Endothelial cell of umbilical vein (primary cell): ENCODE data around the gene ENG. TPM values are rescaled to one million over a fixed set of nuclear protein-coding genes. Genes with fewer than 3 reads are reported as not detected.

Experiments used
- BruUV-seq: library from RNA; stranded (reverse); fragments of 400-500 nt; replicated peaks from 2 replicates; lab custom pipeline; 2021; lab: Mats Ljungman, UMichigan
- CTCF ChIA-PET: fragments of 300-600, 350-600 bp; sonication (Branson Sonifier 250); formaldehyde crosslinking; loops from one replicate; lab custom pipeline; 2021; ENCODE audit warnings: antibody characterized with exemption, inconsistent platforms; lab: Charles Lee
- POLR2A ChIA-PET: fragments of 300-600, 350-600 bp; sonication (Branson Sonifier 250); formaldehyde crosslinking; loops from one replicate; lab custom pipeline; 2021; ENCODE audit warnings: antibody characterized with exemption, inconsistent platforms; lab: Charles Lee
- DNase-seq: peaks from one replicate; pipeline ENCODE4 v3.0.0-alpha.2; 2011; ENCODE audit warnings: low read depth, low spot score
- FAIRE-seq: peaks from 2 replicates; lab custom pipeline; 2011; peaks lifted over from hg19 to GRCh38; lab: Jason Lieb, UNC
- H2AFZ ChIP-seq: 2 replicates; pipeline ENCODE4 v1.6.0; 2012; ENCODE audit warnings: low read depth, low read length, control low read depth, inconsistent platforms
- H3K27ac ChIP-seq: 2 replicates; pipeline ENCODE4 v1.5.1; 2011; ENCODE audit warnings: low read depth, mild to moderate bottlenecking, control low read depth, low read length, moderate library complexity; ENCODE audit not compliant: insufficient read depth
- H3K27me3 ChIP-seq, 2 experiments: 2 replicates each; pipeline versions ENCODE4 v1.6.0 to v1.6.1; 2011; ENCODE audit warnings: low read length in 2 of 2, mixed read lengths in 1 of 2; ENCODE audit not compliant: control insufficient read depth in 2 of 2, insufficient read depth in 2 of 2
- H3K36me3 ChIP-seq, 2 experiments: 2 replicates in 1 of 2; 3 replicates in 1 of 2; pipeline ENCODE4 v1.5.1; 2011; ENCODE audit warnings: low read length in 2 of 2, mild to moderate bottlenecking in 1 of 2, moderate library complexity in 1 of 2; ENCODE audit not compliant: control insufficient read depth in 2 of 2, insufficient read depth in 2 of 2; ENCODE audit errors: extremely low read depth in 1 of 2
- H3K4me1 ChIP-seq: 3 replicates; pipeline ENCODE4 v1.5.1; 2011; ENCODE audit warnings: mild to moderate bottlenecking, low read length; ENCODE audit not compliant: control insufficient read depth, insufficient read depth; ENCODE audit errors: extremely low read depth
- H3K4me2 ChIP-seq: 2 replicates; pipeline ENCODE4 v1.6.1; 2011; ENCODE audit warnings: low read length, control low read depth, mixed read lengths; ENCODE audit not compliant: insufficient read depth
- H3K4me3 ChIP-seq, 3 experiments: fragments of 200-600 bp in 1 of 3; sonication (generic), shearing (Covaris generic) in 1 of 3; replicated peaks in 1 of 3; 2 replicates each; pipeline ENCODE4 v1.5.1; 2011 to 2016; ENCODE audit warnings: control low read depth in 3 of 3, low read length in 3 of 3, mild to moderate bottlenecking in 2 of 3, inconsistent platforms in 1 of 3, low read depth in 1 of 3, moderate library complexity in 1 of 3; ENCODE audit not compliant: insufficient read depth in 1 of 3
- H3K79me2 ChIP-seq: 2 replicates; pipeline ENCODE4 v1.6.0; 2012; ENCODE audit warnings: low read length, inconsistent platforms; ENCODE audit not compliant: control insufficient read depth, insufficient read depth
- H3K9ac ChIP-seq: replicated peaks from 2 replicates; pipeline ENCODE3; 2011; ENCODE audit warnings: low read length, control low read depth; ENCODE audit not compliant: insufficient read depth; ENCODE audit errors: extremely low read depth
- H3K9me1 ChIP-seq: replicated peaks from 3 replicates; pipeline ENCODE4 v1.6.0; 2011; ENCODE audit warnings: mild to moderate bottlenecking, low read length; ENCODE audit not compliant: control insufficient read depth, insufficient read depth; ENCODE audit errors: extremely low read depth
- H3K9me3 ChIP-seq: replicated peaks from 2 replicates; pipeline ENCODE4 v1.5.1; 2012; ENCODE audit warnings: low read length, inconsistent platforms; ENCODE audit not compliant: control insufficient read depth, insufficient read depth
- H4K20me1 ChIP-seq: replicated peaks from 2 replicates; pipeline ENCODE3; 2011; ENCODE audit warnings: mild to moderate bottlenecking, low read length; ENCODE audit not compliant: control insufficient read depth, insufficient read depth; ENCODE audit errors: extremely low read depth
- FOS ChIP-seq: IDR thresholded peaks from 2 replicates; pipeline ENCODE4 v1.6.1; 2011; ENCODE audit warnings: mild to moderate bottlenecking, low read length, moderate library complexity, borderline replicate concordance; ENCODE audit not compliant: insufficient read depth
- GATA2 ChIP-seq: IDR thresholded peaks from 2 replicates; pipeline ENCODE4 v1.7.0; 2011; ENCODE audit warnings: low read depth, mild to moderate bottlenecking, moderate library complexity, mixed read lengths, low read length; ENCODE audit not compliant: insufficient read length, insufficient read depth
- POLR2A ChIP-seq: IDR thresholded peaks from 2 replicates; pipeline ENCODE4 v1.6.1; 2012; ENCODE audit warnings: low read depth, mild to moderate bottlenecking, control low read depth, low read length
- POLR2AphosphoS5 ChIP-seq: IDR thresholded peaks from 2 replicates; pipeline ENCODE4 v1.6.1; 2012; ENCODE audit warnings: low read depth, mild to moderate bottlenecking, control low read depth, low read length, moderate library complexity; ENCODE audit not compliant: insufficient read depth
- dilution Hi-C: fragments of 300-500 bp; cut with MboI; formaldehyde crosslinking; loops from one replicate; pipeline ENCODE4 v1.15.0; 2019; ENCODE audit warnings: low sequenced_read_pairs; ENCODE audit not compliant: extremely low pct_ligation_motif_present
- intact Hi-C: fragments of 100-400 bp; cut with micrococcal nuclease; formaldehyde crosslinking; loops from one replicate; pipeline ENCODE4 v1.10.0; 2022
- polyA plus RNA-seq, 4 experiments: library from polyadenylated mRNA; depleted of rRNA in 3 of 4; stranded (reverse) in 3 of 4; unstranded in 1 of 4; fragments of >200 nt; gene quantifications; 2 replicates each; pipeline versions ENCODE4 v1.2.1 to v1.2.3, GENCODE V29; 2011 to 2012; ENCODE audit warnings: missing spikeins in 1 of 4
- total RNA-seq: library from RNA; stranded (reverse); gene quantifications from 2 replicates; pipeline ENCODE4 v1.2.3, GENCODE V29; 2021

Gene ENG
- total and polyA plus RNA-seq, 2 donors (not counting 3 experiments of a cell fraction or from before 2014, with no cell fraction given) = 338 to 728 TPM

GRCh38 chr9:127816362-127816725 is 38.1 kb downstream of the ENG start:
- POLR2A ChIA-PET = no interaction called here
- peaks cover 33 to 65% of the 10 kb centered on the region in 2 experiments for H3K36me3 ChIP-seq
- no peak overlapping the region for H3K27ac ChIP-seq
- peaks cover 15% of the 10 kb centered on the region for H3K79me2 ChIP-seq
- no peaks in the 10 kb centered on the region for H4K20me1 ChIP-seq
- no peaks in the 10 kb centered on the region for H3K27me3 ChIP-seq
- no peak for DNase-seq
- H3K9me3 ChIP-seq = no peaks in the 10 kb centered on the region
- no peak overlapping the region for H2AFZ ChIP-seq
- H3K9ac ChIP-seq = no peak overlapping the region
- no peak for TF ChIP-seq GATA2
- TF ChIP-seq FOS = no peak
- peak; percentile 13 for TF ChIP-seq POLR2AphosphoS5
- H3K4me3 ChIP-seq = no peak overlapping the region
- CTCF ChIA-PET = interaction anchor here (8.4 kb wide), 1 partner anchor 53 kb away, joined by 76 read pairs; no protein-coding TSS in a partner anchor
- peaks cover 10% of the 10 kb centered on the region for H3K4me1 ChIP-seq
- H3K9me1 ChIP-seq = no peaks in the 10 kb centered on the region
- BruUV-seq = no TSS peak
- no peak overlapping the region for H3K4me2 ChIP-seq
- intact Hi-C loops (loop anchor here (2.0 kb wide), 1 partner anchor 54 kb away; no protein-coding TSS in a partner anchor), dilution Hi-C loops (no loop called here)
- peak; percentile 38 for FAIRE-seq

GRCh38 chr9:127815512-127816361 is 38.7 kb downstream of the ENG start:
- no peaks in the 10 kb centered on the region for H3K27me3 ChIP-seq
- ChIA-PET POLR2A (no interaction called here), CTCF (interaction anchor here (8.4 kb wide), 1 partner anchor 54 kb away, joined by 76 read pairs; no protein-coding TSS in a partner anchor)
- DNase-seq (no peak), FAIRE-seq (no peak)
- H2AFZ ChIP-seq = no peak overlapping the region
- H3K27ac ChIP-seq = no peak overlapping the region
- dilution Hi-C loops = no loop called here
- peaks cover 10% of the 10 kb centered on the region for H3K4me1 ChIP-seq
- no peak overlapping the region for H3K4me2 ChIP-seq
- TF ChIP-seq POLR2A = no peak
- TF ChIP-seq POLR2AphosphoS5 = peak; percentile 39
- no peaks in the 10 kb centered on the region for H3K9me1 ChIP-seq
- H3K36me3 ChIP-seq = peaks cover 30 to 63% of the 10 kb centered on the region in 2 experiments
- no peak overlapping the region for H3K4me3 ChIP-seq
- H3K9me3 ChIP-seq = no peaks in the 10 kb centered on the region
- H4K20me1 ChIP-seq = no peaks in the 10 kb centered on the region
- no TSS peak for BruUV-seq
- no peak overlapping the region for H3K9ac ChIP-seq
- H3K79me2 ChIP-seq = peaks cover 9% of the 10 kb centered on the region
- intact Hi-C loops = loop anchor here (2.0 kb wide), 1 partner anchor 55 kb away; no protein-coding TSS in a partner anchor
